Stimulated activated naive CD4-positive, alpha-beta T cell (primary cell): Measurements from ENCODE around the gene FARP1.
"Not testable (repeated sequence)": the region's sequence is repeated elsewhere in the genome, so short reads cannot be mapped to it uniquely, and the experiment has no call there.

Experiments
- DNase-seq, 6 experiments: peaks; one replicate each; lab custom pipeline; 2025; lab: John Stamatoyannopoulos, UW

Gene FARP1

GRCh38 chr13:98396071-98396710, 253.3 kb downstream of the FARP1 start:
- DNase-seq: no peak

DNA sequence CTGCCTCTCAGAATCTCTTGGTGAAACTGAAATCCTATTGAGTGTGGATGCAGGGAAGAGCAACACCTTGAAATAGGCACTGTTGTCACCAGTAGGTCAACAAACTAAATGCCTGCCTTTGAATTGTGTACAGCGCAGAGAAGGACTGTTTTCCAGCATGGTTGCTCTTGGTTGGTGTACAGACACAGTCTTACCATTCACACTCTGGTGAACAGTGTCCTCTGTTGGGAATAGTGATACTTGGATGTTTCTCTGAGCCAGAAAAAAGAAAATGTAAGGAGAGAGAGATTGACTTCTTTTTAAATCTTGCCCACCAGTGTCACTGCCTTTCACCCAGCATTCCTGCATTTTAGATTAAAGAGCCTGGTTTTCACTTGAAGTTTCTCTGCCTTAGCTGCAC, 254.3 kb downstream of the FARP1 start:
- DNase-seq: no peak

GRCh38 chr13:98397861-98398260, 255.0 kb downstream of the FARP1 start:
- no peak for DNase-seq

DNA sequence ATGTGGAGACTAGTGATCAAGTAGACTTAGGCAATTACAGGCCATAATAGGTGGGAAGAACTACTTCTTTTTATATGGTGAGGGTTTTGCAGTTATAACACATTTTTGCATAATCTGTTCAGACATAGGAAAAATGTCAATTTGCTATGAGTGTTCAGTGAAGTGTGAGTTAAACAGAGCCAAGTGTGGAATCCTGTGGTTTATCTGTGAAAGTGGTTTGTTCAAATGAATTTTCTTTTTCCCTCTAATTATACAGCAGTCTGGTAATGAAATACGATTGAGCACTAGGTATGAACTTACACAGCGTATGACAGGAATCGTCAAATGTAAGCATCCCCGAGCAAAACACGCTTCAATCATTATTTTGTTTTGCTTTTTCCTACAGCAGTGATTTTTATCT, 255.7 kb downstream of the FARP1 start:
- no peak for DNase-seq

GRCh38 chr13:98399756-98400155, 256.9 kb downstream of the FARP1 start:
- DNase-seq: no peak

- DNase-seq: no peak
Measured at GRCh38 chr13:98401934-98402333, 259.0 kb downstream of the FARP1 start.

DNA sequence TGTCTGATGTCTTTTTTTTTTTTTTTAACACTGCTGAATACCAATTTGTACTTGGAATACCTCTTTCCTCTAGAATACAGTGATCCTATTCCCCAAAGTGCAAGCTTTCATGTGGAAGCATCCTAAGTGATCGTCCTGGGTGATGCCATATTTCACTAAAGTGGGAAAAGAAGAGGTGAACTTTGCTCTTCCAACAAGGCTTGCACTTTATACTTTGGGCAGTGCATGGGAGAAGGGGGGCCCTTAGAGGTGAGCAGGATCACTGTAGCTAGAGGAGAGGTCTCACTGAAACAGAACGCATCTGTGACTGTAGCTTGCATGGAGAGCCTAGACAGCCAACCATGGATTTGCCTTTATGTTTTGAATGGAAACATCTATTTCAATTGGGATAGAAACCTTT, 260.2 kb downstream of the FARP1 start:
- DNase-seq: no peak

DNA sequence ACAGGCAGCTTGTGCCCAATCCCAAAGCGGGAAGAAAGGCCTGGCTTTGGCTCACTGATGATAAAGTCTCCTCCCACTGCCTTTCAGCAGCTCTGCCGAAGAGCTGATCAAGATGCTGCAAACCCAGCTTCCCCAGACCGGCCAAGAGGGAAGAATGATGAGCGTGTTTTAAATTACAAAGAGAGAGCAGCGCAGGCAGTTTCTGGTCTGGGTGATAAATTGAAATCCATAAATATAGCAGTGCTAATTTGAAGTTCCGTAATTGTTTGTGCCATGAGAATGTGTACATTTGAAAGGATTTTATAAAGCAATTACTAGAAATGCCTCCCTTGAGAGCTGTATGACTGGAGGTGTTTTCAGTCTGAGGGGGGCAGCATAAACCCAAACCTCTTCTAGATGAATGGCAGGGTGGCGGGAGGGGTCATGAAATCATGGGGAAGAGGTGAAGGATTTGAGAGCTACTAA, 262.2 kb downstream of the FARP1 start:
- no peak for DNase-seq

- no peak for DNase-seq
Measured at GRCh38 chr13:98405690-98406344, 262.9 kb downstream of the FARP1 start.

GRCh38 chr13:98406427-98406826, 263.5 kb downstream of the FARP1 start:
- DNase-seq: no peak

- no peak for DNase-seq
Measured at GRCh38 chr13:98406971-98407370, 264.1 kb downstream of the FARP1 start.

GRCh38 chr13:98407575-98407974, 264.7 kb downstream of the FARP1 start:
- no peak for DNase-seq

- no peak for DNase-seq
Measured at GRCh38 chr13:98409281-98409680, 266.4 kb downstream of the FARP1 start.

DNA sequence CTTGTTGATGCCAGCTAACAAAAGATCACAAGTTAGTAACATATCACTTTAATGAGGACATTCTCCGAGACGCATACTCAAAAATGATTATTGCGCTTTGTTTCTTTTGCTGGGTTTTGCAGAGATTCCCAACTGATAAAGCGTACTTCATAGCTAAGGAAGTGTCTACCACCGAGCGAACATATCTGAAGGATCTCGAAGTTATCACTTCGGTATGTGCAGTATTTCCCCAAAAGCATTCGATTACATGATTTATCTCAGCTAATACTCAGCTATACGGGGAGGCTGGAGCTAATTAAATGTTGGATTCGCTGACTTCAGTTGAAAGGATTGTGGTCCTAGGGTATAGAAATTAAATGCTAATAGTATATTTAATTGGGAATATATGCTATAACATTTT, 267.7 kb downstream of the FARP1 start:
- DNase-seq: no peak

- DNase-seq: no peak
Measured at GRCh38 chr13:98411013-98411412, 268.1 kb downstream of the FARP1 start.

DNA sequence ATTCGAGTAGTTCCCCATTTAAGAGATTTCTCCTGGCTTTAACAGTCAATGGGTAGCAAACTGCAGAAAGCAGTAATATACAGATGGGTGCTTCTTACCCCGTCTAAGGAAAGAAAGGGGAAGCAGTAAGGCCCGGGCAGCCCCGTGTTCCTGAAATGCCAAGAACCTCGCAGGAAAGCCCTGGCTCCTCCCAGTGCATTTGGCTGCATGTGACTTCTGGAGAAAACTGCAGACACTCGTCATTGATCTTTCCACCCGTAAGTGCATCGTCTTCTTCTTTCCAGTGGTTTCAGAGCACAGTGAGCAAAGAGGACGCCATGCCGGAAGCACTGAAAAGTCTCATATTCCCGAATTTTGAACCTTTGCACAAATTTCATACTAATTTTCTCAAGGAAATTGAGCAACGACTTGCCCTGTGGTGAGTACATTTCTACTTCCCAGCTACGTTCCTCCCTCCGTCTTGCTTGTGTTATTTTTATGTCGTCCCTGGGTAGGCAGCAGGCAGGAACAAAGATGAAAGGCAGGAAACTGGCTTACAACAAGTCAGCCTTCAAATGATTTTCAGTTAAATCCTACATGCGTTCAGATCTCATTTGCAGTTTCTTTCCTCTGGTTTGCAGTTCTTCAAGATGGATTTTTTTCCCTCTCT, 268.8 kb downstream of the FARP1 start:
- DNase-seq: peak in 3 of 6 experiments; percentile 16 to 37 (median 25)

DNA sequence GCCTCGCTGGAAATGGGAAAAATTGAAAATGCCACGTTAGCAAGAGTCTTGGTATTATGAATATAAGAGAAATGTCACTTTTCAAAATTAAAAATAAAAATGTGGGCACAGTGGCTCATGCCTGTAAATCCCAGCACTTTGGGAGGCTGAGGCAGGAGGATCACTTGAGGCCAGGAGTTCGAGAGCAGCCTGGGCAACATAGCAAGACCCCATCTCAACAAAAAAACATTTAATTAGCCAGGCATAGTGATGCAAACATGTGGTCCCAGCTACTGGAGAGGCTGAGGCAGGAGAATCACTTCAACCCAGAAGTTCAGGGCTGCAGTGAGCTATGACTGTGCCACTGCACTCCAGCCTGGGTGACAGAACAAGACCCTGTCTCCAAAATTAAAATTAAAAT, 270.4 kb downstream of the FARP1 start:
- DNase-seq: not testable (repeated sequence)

- no peak for DNase-seq
Measured at GRCh38 chr13:98413796-98414195, 270.9 kb downstream of the FARP1 start.

DNA sequence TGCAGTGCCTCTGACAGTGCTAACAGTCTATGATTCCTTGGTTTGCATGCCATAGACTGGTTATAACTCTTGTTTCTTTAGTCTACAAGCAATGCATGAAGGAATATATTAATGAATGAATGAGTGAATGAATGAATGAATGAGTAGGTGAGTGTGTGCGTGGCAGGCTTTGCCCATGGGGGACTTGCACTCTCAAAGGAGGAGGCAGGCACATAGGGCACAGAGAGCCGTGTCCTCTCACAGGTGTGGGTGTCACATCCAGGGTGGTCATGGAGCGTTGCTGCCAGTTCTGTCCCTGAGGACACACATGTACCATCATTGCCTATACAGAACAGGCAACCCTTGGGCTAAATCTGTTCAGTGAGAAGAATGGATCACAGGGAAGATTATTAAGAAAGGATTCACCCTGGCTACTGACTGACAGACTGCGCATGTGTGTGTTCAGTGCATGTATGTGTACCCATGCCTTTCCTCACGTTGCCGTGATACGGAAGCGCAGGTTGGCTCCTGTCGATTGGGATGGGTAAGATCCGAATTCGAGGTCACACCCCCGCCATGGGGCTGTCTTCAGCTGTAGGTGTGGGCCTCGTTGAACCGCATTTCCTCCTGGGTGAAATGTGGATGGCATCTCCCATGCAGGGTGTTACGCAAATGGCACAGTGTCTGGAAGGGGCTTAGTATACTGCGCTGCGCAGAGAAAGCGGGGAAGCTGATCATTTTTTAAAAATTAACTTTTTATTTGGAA, 272.6 kb downstream of the FARP1 start:
- DNase-seq: no peak

DNA sequence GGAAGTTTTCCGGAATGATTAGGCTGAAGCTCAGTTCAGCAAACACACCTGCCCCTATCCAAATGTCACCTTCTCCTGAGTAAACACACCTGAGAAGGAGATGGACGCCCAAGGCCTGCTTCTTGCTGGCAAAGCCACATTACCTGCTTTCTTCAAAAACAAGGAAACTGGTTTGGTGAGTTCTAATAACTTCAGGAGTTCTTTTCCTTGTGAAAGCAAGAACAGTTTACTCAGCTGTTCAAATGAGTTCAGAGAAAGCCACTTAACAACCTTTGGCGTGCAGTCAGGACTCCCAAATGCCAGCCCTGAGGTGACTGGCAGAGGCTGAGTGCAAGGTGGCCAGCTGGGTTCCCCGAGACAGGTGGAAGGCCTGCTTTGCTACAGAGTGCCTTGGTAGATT, 273.5 kb downstream of the FARP1 start:
- DNase-seq: no peak

- DNase-seq: no peak
Measured at GRCh38 chr13:98419786-98420553, 277.1 kb downstream of the FARP1 start.
